Measurements from ENCODE around the gene LIG4.
"Not testable (repeated sequence)": the region's sequence is repeated elsewhere in the genome, so short reads cannot be mapped to it uniquely, and the experiment has no call there.

DNA sequence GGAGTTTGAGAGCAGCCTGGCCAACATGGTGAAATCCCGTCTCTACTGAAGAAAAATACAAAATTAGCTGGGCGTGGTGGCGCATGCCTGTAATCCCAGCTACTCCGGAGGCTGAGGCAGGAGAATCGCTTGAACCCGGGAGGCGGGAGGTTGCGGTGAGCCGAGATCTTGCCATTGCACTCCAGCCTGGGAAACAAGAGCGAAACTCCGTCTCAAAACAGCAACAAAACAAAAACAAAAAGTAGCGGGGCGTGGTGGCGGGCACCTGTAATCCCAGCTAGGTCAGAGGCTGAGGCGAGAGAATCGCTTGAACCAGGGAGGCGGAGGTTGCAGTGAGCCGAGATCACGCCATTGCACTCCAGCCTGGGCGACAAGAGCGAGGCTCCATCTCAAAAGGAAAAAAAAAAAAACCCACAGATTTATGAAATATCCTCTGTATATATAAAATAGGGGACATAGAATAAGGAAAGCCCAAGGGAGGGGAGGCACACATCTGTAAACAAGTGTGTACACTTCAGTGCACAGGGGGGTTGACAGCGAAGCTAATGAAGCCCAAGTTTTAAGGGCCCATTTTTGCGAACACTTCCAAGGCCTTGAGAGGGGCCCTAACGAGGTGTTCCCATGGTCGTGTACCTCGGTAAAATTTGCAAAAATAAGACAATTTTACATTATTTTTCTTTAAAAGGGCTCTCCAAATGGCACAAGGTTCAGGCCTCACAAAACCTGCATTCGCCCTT lies 2.1 kb upstream of the LIG4 start:
- TF ChIP-seq, protein P1, sequence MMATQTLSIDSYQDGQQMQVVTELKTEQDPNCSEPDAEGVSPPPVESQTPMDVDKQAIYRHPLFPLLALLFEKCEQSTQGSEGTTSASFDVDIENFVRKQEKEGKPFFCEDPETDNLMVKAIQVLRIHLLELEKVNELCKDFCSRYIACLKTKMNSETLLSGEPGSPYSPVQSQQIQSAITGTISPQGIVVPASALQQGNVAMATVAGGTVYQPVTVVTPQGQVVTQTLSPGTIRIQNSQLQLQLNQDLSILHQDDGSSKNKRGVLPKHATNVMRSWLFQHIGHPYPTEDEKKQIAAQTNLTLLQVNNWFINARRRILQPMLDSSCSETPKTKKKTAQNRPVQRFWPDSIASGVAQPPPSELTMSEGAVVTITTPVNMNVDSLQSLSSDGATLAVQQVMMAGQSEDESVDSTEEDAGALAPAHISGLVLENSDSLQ (IDR thresholded peaks at IDR 0.05) = not testable (repeated sequence)
- not testable (repeated sequence) for TF ChIP-seq BHLHE40 (IDR thresholded peaks at IDR 0.05; ENCODE audit: borderline replicate concordance); LEF1 (IDR thresholded peaks at IDR 0.05; ENCODE audit: borderline replicate concordance); FOXM1 (IDR thresholded peaks at IDR 0.05; ENCODE audit: borderline replicate concordance); TARDBP (IDR thresholded peaks at IDR 0.05); ELF4 (IDR thresholded peaks at IDR 0.05); SUZ12 (IDR thresholded peaks at IDR 0.05); CTBP1 (IDR thresholded peaks at IDR 0.05; ENCODE audit: borderline replicate concordance); NFRKB (IDR thresholded peaks at IDR 0.05); HDGF (IDR thresholded peaks at IDR 0.05; ENCODE audit: borderline replicate concordance); FOXA1 (IDR thresholded peaks at IDR 0.05); SP1 (IDR thresholded peaks at IDR 0.05); FOXK2 (IDR thresholded peaks at IDR 0.05)
